Activated T-helper 1 cell treated with Interleukin-2 at 50 U/mL for 16 hours (primary cell): ENCODE measurements around the gene CD84.
"Not testable (repeated sequence)": the region's sequence is repeated elsewhere in the genome, so short reads cannot be mapped to it uniquely, and the experiment has no call there.

Experiments used
- DNase-seq: peaks from one replicate; pipeline ENCODE4 v3.0.0-alpha.2; 2020; ENCODE audit warnings: low read depth

Gene CD84

DNA sequence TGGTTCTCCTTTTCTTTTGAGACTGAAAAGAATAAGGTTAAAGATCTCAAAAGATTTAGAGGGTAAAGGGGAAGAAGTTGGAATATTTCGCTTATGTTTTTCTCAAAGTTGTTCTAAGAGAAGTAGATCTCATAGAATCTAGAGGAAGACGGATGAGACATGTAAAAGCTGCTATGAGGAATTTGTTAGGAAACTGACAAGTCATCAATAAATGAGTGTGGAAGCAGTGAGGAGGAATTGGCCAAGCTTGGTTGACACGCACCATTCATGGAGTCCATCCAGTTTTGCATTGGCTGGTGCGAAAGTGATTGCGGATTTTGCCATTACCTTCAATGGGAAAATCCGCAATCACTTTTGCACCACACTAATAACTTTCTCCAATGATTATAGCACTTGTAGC is 76.2 kb downstream of the CD84 start:
- no peak for DNase-seq

GRCh38 chr1:160500321-160500990 is 78.8 kb downstream of the CD84 start:
- DNase-seq, result no peak

- no peak for DNase-seq
Measured at GRCh38 chr1:160499631-160500030, 79.7 kb downstream of the CD84 start.

- not testable (repeated sequence) for DNase-seq
Measured at GRCh38 chr1:160498301-160499065, 80.8 kb downstream of the CD84 start.

DNA sequence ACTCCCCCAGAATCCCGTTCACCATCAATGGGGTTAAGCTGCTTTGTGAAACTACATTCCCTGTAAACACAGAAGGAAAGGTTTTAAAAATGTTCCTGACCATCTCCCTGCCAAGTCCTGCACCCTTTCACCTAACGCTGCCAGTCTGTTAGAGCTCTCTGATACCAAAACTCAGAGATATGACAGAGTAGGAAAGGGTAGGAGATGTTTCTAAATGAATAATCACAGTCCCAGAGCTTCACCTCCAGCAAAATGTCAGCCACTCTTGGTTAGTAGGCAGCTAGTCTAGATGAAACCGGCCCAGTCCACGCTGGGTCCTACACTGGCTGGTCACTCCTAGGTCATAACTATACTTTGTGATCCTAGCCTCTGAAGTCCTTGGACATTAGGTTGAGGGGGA is 83.0 kb downstream of the CD84 start:
- DNase-seq, result no peak

DNA sequence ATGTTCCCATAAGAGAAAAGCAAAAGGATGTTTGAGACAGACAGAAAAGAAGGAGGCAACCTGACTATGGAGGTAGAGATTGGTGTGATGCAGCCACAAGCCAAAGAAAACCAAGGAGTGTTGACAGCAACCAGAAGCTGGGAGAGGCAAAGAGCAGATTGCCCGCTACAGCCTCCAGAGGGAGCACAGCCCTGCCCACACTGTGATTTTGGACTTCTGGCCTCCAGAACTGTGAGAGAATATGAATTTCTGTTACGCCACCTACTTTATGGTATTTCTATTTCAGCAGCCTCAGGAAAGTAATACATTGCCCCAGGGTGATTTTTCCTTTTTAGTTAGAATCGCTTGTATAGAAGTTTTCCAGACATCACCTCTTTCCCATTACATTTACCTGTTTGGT is 84.7 kb downstream of the CD84 start:
- DNase-seq, result no peak

GRCh38 chr1:160492617-160493016 is 86.7 kb downstream of the CD84 start:
- no peak for DNase-seq

DNA sequence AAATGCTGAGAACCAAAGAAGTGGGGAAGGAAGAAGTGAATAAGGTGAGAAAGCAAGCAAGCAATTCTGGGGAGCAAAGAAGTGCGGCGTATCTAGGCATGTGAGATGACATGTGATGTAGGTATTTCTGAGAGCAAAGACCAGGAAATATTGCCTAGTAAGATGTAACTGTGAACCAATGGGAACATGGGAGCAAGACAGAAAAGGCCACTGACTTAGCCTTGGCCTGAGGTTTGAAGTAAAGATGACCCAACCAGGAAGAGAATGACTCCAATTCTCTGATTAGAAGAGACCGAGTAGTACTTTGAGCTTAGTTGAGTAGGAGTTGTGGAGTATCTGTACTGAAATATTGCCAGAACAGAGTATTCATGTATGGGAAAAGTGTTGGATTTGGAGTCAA is 87.3 kb downstream of the CD84 start:
- no peak for DNase-seq
